Lower lobe of right lung (tissue), 2 donors: ENCODE data around the gene NANOS1. TPM values are rescaled to one million over a fixed set of nuclear protein-coding genes. Genes with fewer than 3 reads are reported as not detected.

Experiments used
- ATAC-seq, 2 donors: fragments of 200-7000 bp; cut with Tn5 transposase; one replicate each; pipeline ENCODE4 v1.9.1; 2020 to 2022; ENCODE audit warnings: mild to moderate bottlenecking in 2 of 2, moderate library complexity in 2 of 2
- DNase-seq: peaks from one replicate; pipeline ENCODE4 v3.0.0-alpha.2; 2020
- H3K27ac ChIP-seq: fragments of 200-600 bp; one replicate; pipeline ENCODE4 v1.8.0; 2022
- H3K27me3 ChIP-seq: fragments of 200-600 bp; one replicate; pipeline ENCODE4 v1.8.0; 2022; ENCODE audit warnings: low read depth
- H3K36me3 ChIP-seq: fragments of 200-600 bp; one replicate; pipeline ENCODE4 v1.8.0; 2022; ENCODE audit warnings: mild to moderate bottlenecking
- H3K4me1 ChIP-seq: fragments of 200-600 bp; one replicate; pipeline ENCODE4 v1.8.0; 2022
- H3K4me3 ChIP-seq: fragments of 200-600 bp; one replicate; pipeline ENCODE4 v1.8.0; 2022; ENCODE audit warnings: mild to moderate bottlenecking
- H3K9me3 ChIP-seq: fragments of 200-600 bp; one replicate; pipeline ENCODE4 v1.8.0; 2022
- intact Hi-C: fragments of 100-400 bp; cut with DNase I; formaldehyde crosslinking; loops from one replicate; pipeline ENCODE4 v1.11.0; 2022
- total RNA-seq: library from RNA; stranded (reverse); fragmentation: NEBNext Ultra II Directional; extraction: Animal tissue kit (Norgen Biotek cat#: 25700); gene quantifications from one replicate; pipeline ENCODE4 v1.2.1, GENCODE V29; 2021
- TF ChIP-seq, protein P1 (sequence below): fragments of 200-600 bp; IDR thresholded peaks from one replicate; pipeline ENCODE4 v1.8.0; 2022; ENCODE audit warnings: antibody characterized with exemption, mild to moderate bottlenecking
- donor health status: DM: no; HTN: yes; CAD: no; lungs with severe emphysema.

Gene NANOS1
- total RNA-seq, 1 donor from 2014 or later, result 1.9 TPM

DNA sequence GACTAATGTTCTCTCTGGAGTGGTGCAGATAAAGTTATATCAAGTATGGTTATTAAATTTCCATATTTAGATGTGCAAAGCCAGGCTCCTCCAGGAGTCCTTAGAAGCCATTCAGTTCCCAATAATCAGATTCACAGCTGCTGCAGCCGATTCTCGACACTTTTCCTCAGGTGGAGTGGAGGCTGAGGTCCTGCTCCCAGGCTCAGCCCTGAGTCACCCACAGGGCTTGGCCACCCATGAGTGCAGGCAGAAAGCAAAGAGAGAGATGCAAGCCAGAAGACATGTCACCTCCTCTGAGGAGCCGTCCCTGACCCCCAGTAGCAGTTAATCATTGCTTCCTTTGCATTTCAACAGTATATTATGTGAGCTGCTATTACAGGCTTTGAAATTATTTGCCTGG, 36.3 kb upstream of the NANOS1 start:
- no peaks in the 10 kb centered on the region for H3K27me3 ChIP-seq
- no peaks in the 10 kb centered on the region for H3K4me1 ChIP-seq
- no peaks in the 10 kb centered on the region for H3K36me3 ChIP-seq
- ATAC-seq (no peak), DNase-seq (no peak)
- intact Hi-C loops, result no loop called here
- no peak overlapping the region for H3K27ac ChIP-seq
- TF ChIP-seq, protein P1, sequence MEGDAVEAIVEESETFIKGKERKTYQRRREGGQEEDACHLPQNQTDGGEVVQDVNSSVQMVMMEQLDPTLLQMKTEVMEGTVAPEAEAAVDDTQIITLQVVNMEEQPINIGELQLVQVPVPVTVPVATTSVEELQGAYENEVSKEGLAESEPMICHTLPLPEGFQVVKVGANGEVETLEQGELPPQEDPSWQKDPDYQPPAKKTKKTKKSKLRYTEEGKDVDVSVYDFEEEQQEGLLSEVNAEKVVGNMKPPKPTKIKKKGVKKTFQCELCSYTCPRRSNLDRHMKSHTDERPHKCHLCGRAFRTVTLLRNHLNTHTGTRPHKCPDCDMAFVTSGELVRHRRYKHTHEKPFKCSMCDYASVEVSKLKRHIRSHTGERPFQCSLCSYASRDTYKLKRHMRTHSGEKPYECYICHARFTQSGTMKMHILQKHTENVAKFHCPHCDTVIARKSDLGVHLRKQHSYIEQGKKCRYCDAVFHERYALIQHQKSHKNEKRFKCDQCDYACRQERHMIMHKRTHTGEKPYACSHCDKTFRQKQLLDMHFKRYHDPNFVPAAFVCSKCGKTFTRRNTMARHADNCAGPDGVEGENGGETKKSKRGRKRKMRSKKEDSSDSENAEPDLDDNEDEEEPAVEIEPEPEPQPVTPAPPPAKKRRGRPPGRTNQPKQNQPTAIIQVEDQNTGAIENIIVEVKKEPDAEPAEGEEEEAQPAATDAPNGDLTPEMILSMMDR, result no peak
- H3K9me3 ChIP-seq, result no peaks in the 10 kb centered on the region
- H3K4me3 ChIP-seq, result no peak overlapping the region

DNA sequence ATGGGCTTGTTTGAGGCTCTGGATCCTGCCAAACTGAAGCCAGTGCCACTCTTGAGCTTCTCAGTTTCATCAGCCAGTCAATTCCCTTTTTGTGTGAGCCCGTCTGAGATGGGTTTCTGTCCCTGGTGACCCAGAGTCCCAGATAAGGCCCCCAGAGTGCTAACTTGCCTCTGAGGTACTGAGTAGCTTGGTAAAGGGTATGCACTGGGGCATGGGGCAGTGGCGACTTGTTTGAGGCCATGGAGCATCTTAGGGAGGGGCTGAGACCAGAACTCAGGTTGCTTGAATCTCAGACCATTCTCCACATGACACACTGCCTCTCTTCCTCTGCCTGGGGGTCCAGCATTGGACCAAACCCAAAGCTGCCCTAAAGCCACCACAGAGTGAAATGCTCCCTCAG, 35.2 kb upstream of the NANOS1 start:
- intact Hi-C loops, result no loop called here
- TF ChIP-seq, protein P1, result no peak
- DNase-seq (no peak), ATAC-seq (no peak)
- Histone ChIP-seq H3K4me1 (no peaks in the 10 kb centered on the region), H3K27me3 (no peaks in the 10 kb centered on the region), H3K36me3 (no peaks in the 10 kb centered on the region), H3K9me3 (no peaks in the 10 kb centered on the region), H3K4me3 (no peak overlapping the region), H3K27ac (no peak overlapping the region)

DNA sequence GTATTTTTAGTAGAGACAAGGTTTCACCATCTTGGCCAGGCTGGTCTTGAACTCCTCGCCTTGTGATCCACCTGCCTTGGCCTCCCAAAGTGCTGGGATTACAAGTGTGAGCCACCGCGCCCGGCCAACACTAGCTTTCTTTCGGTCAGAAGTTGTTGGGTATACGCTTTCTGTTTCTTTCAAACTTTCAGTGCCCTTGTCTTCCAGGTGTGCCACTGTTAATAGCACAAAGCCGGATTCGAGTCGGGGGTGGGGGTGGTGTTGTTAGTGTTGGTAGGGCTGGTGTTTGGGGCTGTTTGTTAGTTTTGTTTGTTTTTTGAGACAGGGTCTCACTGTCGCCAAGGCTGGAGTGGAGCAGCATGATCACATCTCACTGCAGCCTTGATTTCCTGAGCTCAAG, 33.8 kb upstream of the NANOS1 start:
- Histone ChIP-seq H3K27ac (no peak overlapping the region), H3K36me3 (no peaks in the 10 kb centered on the region), H3K4me3 (no peak overlapping the region), H3K27me3 (no peaks in the 10 kb centered on the region), H3K9me3 (no peaks in the 10 kb centered on the region), H3K4me1 (no peaks in the 10 kb centered on the region)
- no peak for DNase-seq
- TF ChIP-seq, protein P1, result no peak
- intact Hi-C loops, result no loop called here
- no peak for ATAC-seq

DNA sequence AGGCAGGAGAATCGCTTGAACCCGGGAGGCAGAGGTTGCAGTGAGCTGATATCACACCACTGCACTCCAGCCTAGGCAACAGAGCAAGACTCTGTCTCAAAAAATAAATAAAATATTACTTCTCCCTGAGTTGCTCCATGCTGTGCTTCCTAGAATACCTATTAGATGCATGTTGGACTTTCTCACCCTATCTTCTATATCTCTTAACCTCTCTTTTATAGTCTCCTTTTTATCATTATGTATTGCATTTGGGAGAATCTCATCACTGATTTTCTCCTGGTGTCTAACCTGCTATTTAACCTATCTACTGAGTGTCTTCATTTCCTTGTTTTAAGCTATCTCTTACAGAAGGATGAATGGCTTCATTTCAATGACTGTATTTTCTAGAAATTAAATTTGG, 32.1 kb upstream of the NANOS1 start:
- intact Hi-C loops, result no loop called here
- no peaks in the 10 kb centered on the region for H3K27me3 ChIP-seq
- no peaks in the 10 kb centered on the region for H3K9me3 ChIP-seq
- H3K36me3 ChIP-seq, result no peaks in the 10 kb centered on the region
- H3K27ac ChIP-seq, result no peak overlapping the region
- H3K4me1 ChIP-seq, result no peaks in the 10 kb centered on the region
- H3K4me3 ChIP-seq, result no peak overlapping the region
- DNase-seq, result no peak
- ATAC-seq, result no peak
- TF ChIP-seq, protein P1, result no peak

DNA sequence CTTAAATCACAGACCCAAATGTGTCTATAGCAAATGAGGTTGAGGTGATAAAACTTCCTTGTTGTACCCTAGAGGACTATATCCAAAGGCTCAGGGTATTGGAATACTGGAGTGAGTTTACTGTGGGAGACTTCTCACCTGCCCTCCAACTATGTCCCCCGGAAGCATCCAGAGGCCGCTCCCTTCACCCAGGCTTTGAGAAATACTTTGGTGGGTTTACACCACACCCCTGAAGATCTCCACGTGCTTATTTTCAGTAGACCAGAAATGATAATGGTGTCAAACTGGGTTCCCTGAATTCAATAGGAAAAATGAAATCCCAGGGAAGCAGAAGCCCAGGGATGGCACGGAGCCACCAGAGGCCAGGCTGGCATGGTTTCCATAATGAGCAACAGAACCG, 31.3 kb upstream of the NANOS1 start:
- Histone ChIP-seq H3K36me3 (no peaks in the 10 kb centered on the region), H3K9me3 (no peaks in the 10 kb centered on the region), H3K27ac (no peak overlapping the region), H3K4me3 (no peak overlapping the region), H3K27me3 (no peaks in the 10 kb centered on the region), H3K4me1 (no peaks in the 10 kb centered on the region)
- intact Hi-C loops, result no loop called here
- DNase-seq (no peak), ATAC-seq (no peak)
- TF ChIP-seq, protein P1, result no peak
